H1 (cell line): Measurements from ENCODE around the gene DEXI. TPM values are rescaled to one million over a fixed set of nuclear protein-coding genes. Genes with fewer than 3 reads are reported as not detected.

Experiments
- CTCF ChIA-PET: fragments of 300-600 bp; sonication (Branson Sonifier 250); formaldehyde crosslinking; loops from one replicate; lab custom pipeline; 2021; ENCODE audit not compliant: partially characterized antibody; lab: Charles Lee
- POLR2A ChIA-PET: fragments of 300-600 bp; sonication (Branson Sonifier 250); formaldehyde crosslinking; loops from one replicate; lab custom pipeline; 2021; ENCODE audit warnings: inconsistent platforms; ENCODE audit not compliant: partially characterized antibody; lab: Charles Lee
- DNase-seq, 2 experiments: peaks; one replicate each; pipeline versions ENCODE4 v3.0.0 to v3.0.0-alpha.2; 2010 to 2022; ENCODE audit warnings: low spot score in 2 of 2, low read depth in 1 of 2, mixed read lengths in 1 of 2
- FAIRE-seq: peaks from 2 replicates; lab custom pipeline; 2011; peaks lifted over from hg19 to GRCh38; lab: Jason Lieb, UNC
- H2AFZ ChIP-seq: 2 replicates; pipeline ENCODE4 v1.8.1; 2012; ENCODE audit warnings: low read length, inconsistent platforms
- H2AK5ac ChIP-seq: 2 replicates; pipeline ENCODE4 v1.6.1; 2013; ENCODE audit warnings: low read depth, low read length
- H2BK120ac ChIP-seq: replicated peaks from 2 replicates; pipeline ENCODE3; 2013; ENCODE audit warnings: low read depth, low read length, inconsistent platforms
- H2BK12ac ChIP-seq: 2 replicates; pipeline ENCODE4 v1.6.1; 2013; ENCODE audit warnings: low read depth, low read length
- H2BK15ac ChIP-seq: 2 replicates; pipeline ENCODE4 v1.6.1; 2013; ENCODE audit warnings: low read length
- H2BK20ac ChIP-seq: 2 replicates; pipeline ENCODE4 v1.6.1; 2013; ENCODE audit warnings: low read length
- H2BK5ac ChIP-seq: 2 replicates; pipeline ENCODE4 v1.6.1; 2013; ENCODE audit warnings: low read depth, low read length
- H3K14ac ChIP-seq: 2 replicates; pipeline ENCODE4 v1.6.1; 2013; ENCODE audit warnings: inconsistent platforms; ENCODE audit not compliant: insufficient read length
- H3K18ac ChIP-seq: 2 replicates; pipeline ENCODE4 v1.6.1; 2013; ENCODE audit warnings: low read length; ENCODE audit errors: extremely low read depth
- H3K23ac ChIP-seq: 2 replicates; pipeline ENCODE4 v1.6.1; 2013; ENCODE audit warnings: inconsistent platforms; ENCODE audit not compliant: insufficient read length
- H3K23me2 ChIP-seq: 2 replicates; pipeline ENCODE4 v1.6.1; 2013; ENCODE audit warnings: low read depth, low read length
- H3K27ac ChIP-seq: 2 replicates; pipeline ENCODE4 v1.6.1; 2011; ENCODE audit warnings: low read depth, low read length, inconsistent platforms
- H3K27me3 ChIP-seq, 4 experiments: replicated peaks in 1 of 4; 1 replicate in 1 of 4; 2 replicates in 3 of 4; pipeline versions ENCODE4 v1.6.1 to v1.8.1; 2011 to 2013; ENCODE audit warnings: low read length in 3 of 4, mild to moderate bottlenecking in 3 of 4, inconsistent platforms in 2 of 4, mixed read lengths in 2 of 4, moderate library complexity in 1 of 4; ENCODE audit not compliant: control insufficient read depth in 3 of 4, insufficient read depth in 3 of 4; ENCODE audit errors: extremely low read depth in 1 of 4
- H3K36me3 ChIP-seq, 4 experiments: 2 replicates each; pipeline versions ENCODE4 v1.6.1 to v1.8.1; 2011 to 2013; ENCODE audit warnings: mild to moderate bottlenecking in 4 of 4, low read length in 3 of 4, moderate library complexity in 2 of 4, control low read depth in 1 of 4, inconsistent platforms in 1 of 4; ENCODE audit not compliant: insufficient read depth in 4 of 4, control insufficient read depth in 2 of 4
- H3K4ac ChIP-seq: replicated peaks from 2 replicates; pipeline ENCODE3; 2013; ENCODE audit warnings: low read length, low read depth, mixed read lengths, inconsistent platforms; ENCODE audit not compliant: insufficient read length
- H3K4me1 ChIP-seq, 4 experiments: replicated peaks in 1 of 4; 1 replicate in 1 of 4; 2 replicates in 3 of 4; pipeline versions ENCODE4 v1.6.1 to v1.8.1; 2011 to 2013; ENCODE audit warnings: low read length in 3 of 4, inconsistent platforms in 2 of 4, mixed read lengths in 1 of 4; ENCODE audit not compliant: insufficient read depth in 4 of 4, control insufficient read depth in 3 of 4
- H3K4me2 ChIP-seq, 2 experiments: 2 replicates each; pipeline versions ENCODE4 v1.6.1 to v1.8.1; 2011 to 2013; ENCODE audit warnings: low read depth in 2 of 2, low read length in 2 of 2, control low read depth in 1 of 2, inconsistent platforms in 1 of 2, mild to moderate bottlenecking in 1 of 2; ENCODE audit not compliant: insufficient read depth in 1 of 2
- H3K4me3 ChIP-seq, 4 experiments: fragments of 200-600, 300-600 bp in 1 of 4; sonication (generic), shearing (Covaris generic), sonication (Bioruptor Twin) in 1 of 4; 2 replicates each; pipeline versions ENCODE4 v1.5.1 to v1.8.1; 2011 to 2016; ENCODE audit warnings: low read length in 4 of 4, low read depth in 3 of 4, control low read depth in 2 of 4, inconsistent platforms in 2 of 4, mild to moderate bottlenecking in 2 of 4, mixed read lengths in 1 of 4, moderate library complexity in 1 of 4; ENCODE audit not compliant: insufficient read depth in 2 of 4; ENCODE audit errors: extremely low read depth in 1 of 4
- H3K56ac ChIP-seq: replicated peaks from 2 replicates; pipeline ENCODE3; 2013; ENCODE audit warnings: low read depth, mild to moderate bottlenecking, mixed read lengths, low read length, inconsistent platforms; ENCODE audit not compliant: insufficient read length
- H3K79me1 ChIP-seq: 2 replicates; pipeline ENCODE4 v1.6.1; 2013; ENCODE audit warnings: low read depth, low read length, control low read depth
- H3K79me2 ChIP-seq, 2 experiments: 2 replicates each; pipeline versions ENCODE4 v1.6.1 to v1.8.1; 2012 to 2013; ENCODE audit warnings: low read length in 2 of 2, mild to moderate bottlenecking in 2 of 2, inconsistent platforms in 1 of 2; ENCODE audit not compliant: insufficient read depth in 2 of 2, control insufficient read depth in 1 of 2
- H3K9ac ChIP-seq, 4 experiments: replicated peaks in 1 of 4; 1 replicate in 1 of 4; 2 replicates in 3 of 4; pipeline versions ENCODE4 v1.6.1 to v1.8.1; 2011 to 2013; ENCODE audit warnings: low read depth in 3 of 4, low read length in 3 of 4, control low read depth in 2 of 4, mild to moderate bottlenecking in 2 of 4, moderate library complexity in 2 of 4, inconsistent platforms in 1 of 4; ENCODE audit errors: extremely low read depth in 1 of 4
- H3K9me3 ChIP-seq, 2 experiments: 2 replicates each; pipeline versions ENCODE4 v1.6.1 to v1.8.1; 2012 to 2013; ENCODE audit warnings: mild to moderate bottlenecking in 2 of 2, moderate library complexity in 2 of 2, control low read depth in 1 of 2, inconsistent platforms in 1 of 2, low read depth in 1 of 2, low read length in 1 of 2, mixed read lengths in 1 of 2; ENCODE audit not compliant: insufficient read depth in 2 of 2
- H4K20me1 ChIP-seq, 2 experiments: replicated peaks in 1 of 2; 2 replicates each; pipeline versions ENCODE3 to v1.8.1; 2011 to 2013; ENCODE audit warnings: inconsistent platforms in 2 of 2, low read length in 2 of 2, mild to moderate bottlenecking in 1 of 2; ENCODE audit not compliant: insufficient read depth in 2 of 2, control insufficient read depth in 1 of 2
- H4K5ac ChIP-seq: 2 replicates; pipeline ENCODE4 v1.6.1; 2013; ENCODE audit warnings: low read length, low read depth, mixed read lengths, inconsistent platforms; ENCODE audit not compliant: insufficient read length
- H4K8ac ChIP-seq: 2 replicates; pipeline ENCODE4 v1.8.0; 2013; ENCODE audit warnings: mild to moderate bottlenecking, moderate library complexity, low read length, inconsistent platforms; ENCODE audit not compliant: insufficient read depth; ENCODE audit errors: extremely low read depth
- H4K91ac ChIP-seq: replicated peaks from 2 replicates; pipeline ENCODE3; 2013; ENCODE audit warnings: low read length, mixed read lengths, inconsistent platforms; ENCODE audit not compliant: insufficient read length
- BRCA1 ChIP-seq: IDR thresholded peaks from 2 replicates; pipeline ENCODE4 v1.6.1; 2012; ENCODE audit warnings: low read depth, low read length, improper control_type of control experiment
- CBX5 ChIP-seq: fragments of 300-800, 300-1000 bp; sonication (generic); IDR thresholded peaks from 2 replicates; pipeline ENCODE4 v1.7.1; 2016; ENCODE audit warnings: antibody characterized with exemption, low read length, low read depth
- CBX8 ChIP-seq: fragments of 300-800, 300-1000 bp; sonication (generic); IDR thresholded peaks from 2 replicates; pipeline ENCODE4 v1.7.1; 2016; ENCODE audit warnings: low read depth, low read length, borderline replicate concordance
- CREB1 ChIP-seq: IDR thresholded peaks from 2 replicates; pipeline ENCODE4 v1.6.1; 2012; ENCODE audit warnings: inconsistent platforms
- GABPA ChIP-seq: IDR thresholded peaks from 2 replicates; pipeline ENCODE4 v1.6.1; 2011; ENCODE audit warnings: mild to moderate bottlenecking, low read length, moderate library complexity, borderline replicate concordance; ENCODE audit not compliant: insufficient read depth
- HDAC2 ChIP-seq, 2 experiments: fragments of 300-600 bp in 1 of 2; sonication (generic) in 1 of 2; IDR thresholded peaks; 2 replicates each; pipeline ENCODE4 v1.6.1; 2011 to 2012; ENCODE audit warnings: low read depth in 2 of 2, low read length in 2 of 2, mild to moderate bottlenecking in 2 of 2, moderate library complexity in 2 of 2, borderline replicate concordance in 1 of 2, inconsistent platforms in 1 of 2
- MAFK ChIP-seq: IDR thresholded peaks from 2 replicates; pipeline ENCODE4 v1.6.1; 2012; ENCODE audit warnings: low read depth, mild to moderate bottlenecking, improper control_type of control experiment, low read length
- SIN3A ChIP-seq, 2 experiments: IDR thresholded peaks in 1 of 2; conservative IDR thresholded peaks in 1 of 2; 2 replicates each; pipeline ENCODE4 v1.6.1; 2011 to 2012; ENCODE audit warnings: low read length in 2 of 2, improper control_type of control experiment in 1 of 2, low read depth in 1 of 2, mild to moderate bottlenecking in 1 of 2
- SUZ12 ChIP-seq: fragments of 200-600 bp; sonication (generic); IDR thresholded peaks from 2 replicates; pipeline ENCODE4 v1.6.1; 2012; ENCODE audit warnings: mild to moderate bottlenecking, inconsistent platforms, low read length, moderate library complexity, mixed read lengths
- TAF1 ChIP-seq: IDR thresholded peaks from 2 replicates; pipeline ENCODE4 v1.6.1; 2011; ENCODE audit warnings: mild to moderate bottlenecking, low read depth, low read length
- TAF7 ChIP-seq: optimal IDR thresholded peaks from 2 replicates; pipeline ENCODE3; 2011; ENCODE audit warnings: low read depth, mild to moderate bottlenecking, inconsistent platforms, low read length, moderate library complexity, borderline replicate concordance
- TCF12 ChIP-seq: IDR thresholded peaks from 2 replicates; pipeline ENCODE4 v1.6.1; 2011; ENCODE audit warnings: low read depth, mild to moderate bottlenecking, low read length
- WGBS, 2 experiments: shearing (Covaris generic) in 1 of 2; methylation state at CpG; one replicate each; pipeline versions ENCODE4 v1.1.6 to v1.1.7; 2013 to 2015; ENCODE audit warnings: low lambda C conversion rate in 2 of 2, mixed read lengths in 2 of 2, inconsistent platforms in 1 of 2, low coverage in 1 of 2, missing lambda C conversion rate in 1 of 2; ENCODE audit not compliant: insufficient replicate concordance in 2 of 2, insufficient coverage in 1 of 2, insufficient read length in 1 of 2; ENCODE audit errors: extremely low coverage in 1 of 2, missing lambda C conversion rate in 1 of 2; 5-methylcytosine and 5-hydroxymethylcytosine counted together
- polyA plus RNA-seq, 7 experiments: library from polyadenylated mRNA; depleted of rRNA in 3 of 7; stranded (reverse) in 5 of 7; unstranded in 2 of 7; fragments of >200 nt in 5 of 7; fragments of 200-250 nt in 2 of 7; gene quantifications; 1 replicate in 5 of 7; 2 replicates in 1 of 7; 4 replicates in 1 of 7; pipeline versions ENCODE4 v1.2.1 to v1.2.3, GENCODE V29; 2011 to 2013; ENCODE audit warnings: missing spikeins in 2 of 7, mixed read lengths in 2 of 7
- total RNA-seq: library from RNA; stranded (reverse); fragmentation: NEBNext Ultra II Directional; extraction: Animal tissue kit (Norgen Biotek cat#: 25700); gene quantifications from 2 replicates; pipeline ENCODE4 v1.2.1, GENCODE V29; 2021
- TF ChIP-seq, protein P1 (sequence below): IDR thresholded peaks from 2 replicates; pipeline ENCODE4 v1.6.1; 2011; ENCODE audit warnings: low read length, improper control_type of control experiment

Gene DEXI
- total and polyA plus RNA-seq, 2 of the 8 experiments (the other 6 are each of a cell fraction or from before 2014, with no cell fraction given) = 39.5 to 47.3 TPM

DNA sequence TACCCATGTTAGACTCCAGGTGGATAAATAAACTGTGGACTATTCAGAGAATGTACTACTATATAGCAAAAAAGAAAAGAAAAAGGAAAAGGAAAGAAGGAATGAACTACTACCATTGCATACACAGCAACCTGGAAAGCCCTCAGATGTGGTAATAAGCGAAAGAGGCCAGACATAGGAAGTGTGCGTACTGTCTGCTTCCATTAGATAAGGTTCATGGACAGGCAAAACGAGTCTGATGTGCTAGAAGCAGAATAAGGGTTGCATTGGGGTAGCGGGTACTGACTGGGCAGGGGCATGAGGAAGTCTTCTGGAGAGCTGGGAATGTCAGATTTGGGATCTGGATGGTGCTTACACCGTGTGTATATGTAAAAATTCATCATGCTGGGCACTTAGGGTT is 23.9 kb upstream of the DEXI start:
- no peak for DNase-seq
- Histone ChIP-seq H3K9me3 (no peaks in the 10 kb centered on the region), H3K4me1 (peaks cover 0 to 4% (median 2%) of the 10 kb centered on the region in 4 experiments; a peak in 4 of 7 replicates), H3K27ac (no peak overlapping the region), H3K23ac (no peak overlapping the region), H2BK12ac (no peak overlapping the region), H3K79me1 (no peaks in the 10 kb centered on the region), H2AFZ (no peak overlapping the region), H3K4me3 (no peak overlapping the region), H2BK5ac (no peak overlapping the region), H4K5ac (no peak overlapping the region), H4K20me1 (peaks cover 0 to 3% of the 10 kb centered on the region in 2 experiments), H2BK120ac (no peak overlapping the region), H3K4me2 (no peak overlapping the region), H3K9ac (no peak overlapping the region), H2AK5ac (no peak overlapping the region), H4K91ac (no peak overlapping the region), H3K27me3 (no peaks in the 10 kb centered on the region), H3K36me3 (peaks cover 0 to 10% (median 2%) of the 10 kb centered on the region in 4 experiments; a peak in 3 of 8 replicates), H3K14ac (no peak overlapping the region), H3K18ac (no peak overlapping the region), H3K56ac (no peak overlapping the region), H2BK15ac (no peak overlapping the region), H2BK20ac (no peak overlapping the region), H3K79me2 (no peaks in the 10 kb centered on the region), H4K8ac (no peak overlapping the region), H3K23me2 (no peaks in the 10 kb centered on the region), H3K4ac (no peak overlapping the region)
- WGBS, 2 experiments = 91% methylated on average over 5 of the region's 5 CpGs; no CpG with 5 or more reads in 1 of the 2 experiments
- ChIA-PET POLR2A (interaction anchor here (0.7 kb wide), 1 partner anchor 250 kb away, joined by 3 read pairs; no protein-coding TSS in a partner anchor), CTCF (interaction anchor here (0.6 to 8.2 kb wide), 8 partner anchors 14 to 459 kb away, joined by 3 to 117 read pairs (median 3); no protein-coding TSS in a partner anchor)
- no peak for FAIRE-seq
- no peak for TF ChIP-seq TAF1
- TF ChIP-seq CBX8 = no peak
- no peak for TF ChIP-seq HDAC2 (IDR thresholded peaks at IDR 0.05; ENCODE audit: borderline replicate concordance in 1 of 2, low read depth in 2 of 2, low read length in 2 of 2)
- TF ChIP-seq CBX5 = no peak
- no peak for TF ChIP-seq MAFK
- no peak for TF ChIP-seq TAF7
- TF ChIP-seq SUZ12 = no peak
- TF ChIP-seq TCF12 = no peak
- TF ChIP-seq BRCA1 = no peak
- TF ChIP-seq, protein P1, sequence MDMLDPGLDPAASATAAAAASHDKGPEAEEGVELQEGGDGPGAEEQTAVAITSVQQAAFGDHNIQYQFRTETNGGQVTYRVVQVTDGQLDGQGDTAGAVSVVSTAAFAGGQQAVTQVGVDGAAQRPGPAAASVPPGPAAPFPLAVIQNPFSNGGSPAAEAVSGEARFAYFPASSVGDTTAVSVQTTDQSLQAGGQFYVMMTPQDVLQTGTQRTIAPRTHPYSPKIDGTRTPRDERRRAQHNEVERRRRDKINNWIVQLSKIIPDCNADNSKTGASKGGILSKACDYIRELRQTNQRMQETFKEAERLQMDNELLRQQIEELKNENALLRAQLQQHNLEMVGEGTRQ = no peak
- no peak for TF ChIP-seq CREB1
- no peak for TF ChIP-seq GABPA
- TF ChIP-seq SIN3A (conservative IDR thresholded peaks at IDR 0.05 in 1 of 2, IDR thresholded peaks at IDR 0.05 in 1 of 2; ENCODE audit: low read depth in 1 of 2, low read length in 2 of 2) = no peak
